Stomach (tissue), 9 donors: ENCODE results near the gene SLC16A1. TPM values are rescaled to one million over a fixed set of nuclear protein-coding genes. Genes with fewer than 3 reads are reported as not detected.
A peak's percentile ranks its signal among the peaks of the same experiment; 100 is the strongest.
"Not testable (repeated sequence)": the region's sequence is repeated elsewhere in the genome, so short reads cannot be mapped to it uniquely, and the experiment has no call there.

Source experiments
- DNase-seq, 2 donors: peaks; one replicate each; pipeline versions ENCODE4 v3.0.0 to v3.0.0-alpha.2; 2013 to 2019
- H3K27ac ChIP-seq, 5 donors: fragments of 200-600 bp in 4 of 5; sonication (generic) in 4 of 5; one replicate each; pipeline ENCODE4 v1.5.1; 2013 to 2019; ENCODE audit warnings: mild to moderate bottlenecking in 1 of 5, moderate library complexity in 1 of 5
- H3K27me3 ChIP-seq, 3 donors: fragments of 200-600 bp; sonication (generic); one replicate each; pipeline ENCODE4 v1.5.1; 2017 to 2019; ENCODE audit warnings: mixed run types in 1 of 3
- H3K36me3 ChIP-seq, 4 donors: fragments of 200-600 bp; sonication (generic); 1 replicate in 3 of 4; 2 replicates in 1 of 4; pipeline ENCODE4 v1.5.1; 2016 to 2019
- H3K4me1 ChIP-seq, 4 donors: fragments of 200-600 bp; sonication (generic); one replicate each; pipeline ENCODE4 v1.5.1; 2016 to 2019
- H3K4me3 ChIP-seq, 4 donors: fragments of 200-600 bp; sonication (generic) in 3 of 4; one replicate each; pipeline ENCODE4 v1.5.1; 2016 to 2019; ENCODE audit warnings: mild to moderate bottlenecking in 1 of 4
- H3K9me3 ChIP-seq, 4 donors: fragments of 200-600 bp; sonication (generic); one replicate each; pipeline ENCODE4 v1.5.1; 2016 to 2019
- CTCF ChIP-seq, 7 experiments: fragments of 450-650 bp in 4 of 7; fragments of 200-600 bp in 3 of 7; sonication (generic) in 3 of 7; IDR thresholded peaks; one replicate each; pipeline ENCODE4 v1.5.1; 2016 to 2019; ENCODE audit warnings: antibody characterized with exemption in 7 of 7, control low read depth in 2 of 7, mild to moderate bottlenecking in 1 of 7
- EP300 ChIP-seq: sonication (generic); formaldehyde crosslinking; IDR thresholded peaks from one replicate; pipeline ENCODE4 v1.6.1; 2017; ENCODE audit warnings: antibody characterized with exemption
- POLR2A ChIP-seq, 4 donors: fragments of 450-650 bp; IDR thresholded peaks; one replicate each; pipeline ENCODE4 v1.6.1; 2016; ENCODE audit warnings: antibody characterized with exemption in 4 of 4, control low read depth in 2 of 4, mild to moderate bottlenecking in 1 of 4, moderate library complexity in 1 of 4
- POLR2AphosphoS5 ChIP-seq, 3 donors: sonication (generic); formaldehyde crosslinking; IDR thresholded peaks; one replicate each; pipeline ENCODE4 v1.6.1; 2016; ENCODE audit warnings: antibody characterized with exemption in 3 of 3
- WGBS, 5 donors: extraction: QIAGEN DNeasy Blood & Tissue Kit in 3 of 5; methylation state at CpG; one replicate each; pipeline versions ENCODE4 v1.1.5 to v1.1.7; 2013 to 2018; 5-methylcytosine and 5-hydroxymethylcytosine counted together
- intact Hi-C: fragments of 100-400 bp; cut with DNase I; formaldehyde crosslinking; loops from one replicate; pipeline ENCODE4 v1.15.1; 2023; ENCODE audit warnings: low total_unique reads
- polyA plus RNA-seq, 3 donors: library from polyadenylated mRNA; stranded (reverse); fragments of 200-250 nt; gene quantifications; one replicate each; pipeline ENCODE4 v1.2.3, GENCODE V29; 2013
- total RNA-seq, 5 donors: library from RNA; depleted of rRNA; stranded (reverse); fragments of >200 nt; gene quantifications; one replicate each; pipeline versions ENCODE4 v1.1.0 to v1.2.3, GENCODE V29; 2014 to 2016
- donor health status: healthy with polysubstance abuse.
- donor health status: Bipolar disorder and iron deficiency.
- donor health status: healthy.

The SLC16A1 gene
- total and polyA plus RNA-seq, 8 donors = 4.9 to 127 (median 13.2) TPM

GRCh38 chr1:112887599-112888283, 68.3 kb downstream of the SLC16A1 start:
- Histone ChIP-seq H3K4me1 (peaks cover 0 to 11% (median under 1%) of the 10 kb centered on the region in 4 donors), H3K9me3 (no peaks in the 10 kb centered on the region), H3K27me3 (no peaks in the 10 kb centered on the region), H3K27ac (no peak overlapping the region), H3K4me3 (no peak overlapping the region), H3K36me3 (no peaks in the 10 kb centered on the region)
- peak in 1 of 2 donors; percentile 28 for DNase-seq
- WGBS, 5 donors = 76 to 89% (median 80%) methylated on average over 9 to 10 of the region's 10 CpGs
- intact Hi-C loops = loop anchor here (10.0 kb wide), 1 partner anchor 67 kb away; the partner anchor contains the start of gene SLC16A1
- no peak for TF ChIP-seq CTCF (IDR thresholded peaks at IDR 0.05)

- H3K27me3 ChIP-seq, H3K4me3 ChIP-seq, H3K9me3 ChIP-seq, H3K36me3 ChIP-seq, H3K27ac ChIP-seq, DNase-seq: not testable (repeated sequence)
- WGBS, 5 donors = 92 to 96% (median 94%) methylated on average over 5 of the region's 5 CpGs
- intact Hi-C loops = loop anchor here (5.0 to 10.0 kb wide), 2 partner anchors 70 to 157 kb away; partner anchors contain the start of gene SLC16A1
- peaks cover 8 to 20% (median 14%) of the 10 kb centered on the region in 4 donors for H3K4me1 ChIP-seq
Observed at GRCh38 chr1:112884996-112885395, 71.0 kb downstream of the SLC16A1 start.

GRCh38 chr1:112882271-112882744, 73.7 kb downstream of the SLC16A1 start:
- intact Hi-C loops = loop anchor here (5.0 to 10.0 kb wide), 2 partner anchors 72 to 160 kb away; partner anchors contain the start of gene SLC16A1

GRCh38 chr1:112881742-112882127, 74.3 kb downstream of the SLC16A1 start:
- no peak for TF ChIP-seq POLR2A (IDR thresholded peaks at IDR 0.05)
- no peak for TF ChIP-seq EP300
- no peak for TF ChIP-seq CTCF (IDR thresholded peaks at IDR 0.05)
- peak in 2 of 3 donors; percentile 34 to 57 for TF ChIP-seq POLR2AphosphoS5 (IDR thresholded peaks at IDR 0.05)
- peak overlapping the region; percentile 61 to 79 (median 69) for H3K27ac ChIP-seq
- no peaks in the 10 kb centered on the region for H3K27me3 ChIP-seq
- DNase-seq = peak; percentile 48 to 78
- intact Hi-C loops = loop anchor here (5.0 to 10.0 kb wide), 2 partner anchors 73 to 161 kb away; partner anchors contain the start of gene SLC16A1
- H3K4me1 ChIP-seq = peaks cover 8 to 18% (median 11%) of the 10 kb centered on the region in 4 donors
- 37 to 64% (median 48%) methylated on average over 8 of the region's 8 CpGs for WGBS, 5 donors
- H3K9me3 ChIP-seq = no peaks in the 10 kb centered on the region
- H3K4me3 ChIP-seq = no peak overlapping the region
- H3K36me3 ChIP-seq = no peaks in the 10 kb centered on the region

More at GRCh38 chr1:112882271-112882744, 73.7 kb downstream of the SLC16A1 start:
- WGBS, 5 donors = 36 to 60% (median 50%) methylated on average over 4 of the region's 4 CpGs
- peak in 1 of 2 donors; percentile 29 for DNase-seq
- TF ChIP-seq POLR2AphosphoS5 (IDR thresholded peaks at IDR 0.05) (no peak), CTCF (IDR thresholded peaks at IDR 0.05) (no peak), POLR2A (IDR thresholded peaks at IDR 0.05) (no peak), EP300 (no peak)
- Histone ChIP-seq H3K27me3 (no peaks in the 10 kb centered on the region), H3K36me3 (no peaks in the 10 kb centered on the region), H3K27ac (peak overlapping the region; percentile 61 to 79 (median 69)), H3K9me3 (no peaks in the 10 kb centered on the region), H3K4me3 (no peak overlapping the region), H3K4me1 (peaks cover 8 to 18% (median 11%) of the 10 kb centered on the region in 4 donors)

GRCh38 chr1:112879834-112880233, 76.2 kb downstream of the SLC16A1 start:
- no peaks in the 10 kb centered on the region for H3K27me3 ChIP-seq
- H3K27ac ChIP-seq = no peak overlapping the region
- DNase-seq = no peak
- H3K4me3 ChIP-seq = no peak overlapping the region
- WGBS, 5 donors = 89 to 97% (median 92%) methylated on average over 2 to 3 of the region's 3 CpGs
- H3K36me3 ChIP-seq = no peaks in the 10 kb centered on the region
- H3K9me3 ChIP-seq = no peaks in the 10 kb centered on the region
- H3K4me1 ChIP-seq = peaks cover 8 to 18% (median 11%) of the 10 kb centered on the region in 4 donors
- no peak for TF ChIP-seq POLR2A (IDR thresholded peaks at IDR 0.05)
- no peak for TF ChIP-seq CTCF (IDR thresholded peaks at IDR 0.05)
- TF ChIP-seq POLR2AphosphoS5 (IDR thresholded peaks at IDR 0.05) = no peak
- TF ChIP-seq EP300 = no peak
- intact Hi-C loops = loop anchor here (5.0 to 10.0 kb wide), 2 partner anchors 75 to 162 kb away; partner anchors contain the start of gene SLC16A1
